IMR-90 (cell line): ENCODE data around the gene ANP32D. TPM values are rescaled to one million over a fixed set of nuclear protein-coding genes. Genes with fewer than 3 reads are reported as not detected.

ENCODE experiments used
- ATAC-seq: fragments of 200-7000 bp; cut with Tn5 transposase; 2 replicates; pipeline ENCODE4 v1.9.1; 2020; ENCODE audit warnings: low read depth, mild to moderate bottlenecking, moderate library complexity
- BruUV-seq: library from RNA; stranded (reverse); fragments of 400-500 nt; replicated peaks from 2 replicates; lab custom pipeline; 2021; lab: Mats Ljungman, UMichigan
- CTCF ChIA-PET: fragments of 300-600 bp; formaldehyde crosslinking; extraction: SDS; loops from one replicate; lab custom pipeline; 2021; ENCODE audit warnings: antibody characterized with exemption; lab: Yijun Ruan, JAX
- POLR2A ChIA-PET: fragments of 300-600 bp; sonication (Branson Sonifier 250); formaldehyde crosslinking; loops from one replicate; lab custom pipeline; 2022; ENCODE audit warnings: antibody characterized with exemption; ENCODE audit not compliant: unreplicated experiment; lab: Charles Lee
- DNase-seq: peaks from one replicate; pipeline ENCODE4 v3.0.0; 2013
- H2AFZ ChIP-seq: replicated peaks from 2 replicates; pipeline ENCODE3; 2013; ENCODE audit warnings: low read length, mild to moderate bottlenecking; ENCODE audit not compliant: poor library complexity
- H2AK5ac ChIP-seq: 2 replicates; pipeline ENCODE4 v1.6.1; 2013; ENCODE audit warnings: low read depth, low read length, inconsistent platforms
- H2AK9ac ChIP-seq: replicated peaks from 2 replicates; pipeline ENCODE3; 2013; ENCODE audit warnings: mild to moderate bottlenecking, low read depth, low read length, moderate library complexity; ENCODE audit not compliant: poor library complexity
- H2BK120ac ChIP-seq: 2 replicates; pipeline ENCODE4 v1.6.1; 2013; ENCODE audit warnings: low read depth, low read length, inconsistent platforms
- H2BK15ac ChIP-seq: 3 replicates; pipeline ENCODE4 v1.6.1; 2013; ENCODE audit warnings: low read depth, low read length, inconsistent platforms
- H2BK20ac ChIP-seq: 2 replicates; pipeline ENCODE4 v1.6.1; 2013; ENCODE audit warnings: low read depth, mild to moderate bottlenecking, inconsistent platforms, low read length, moderate library complexity
- H2BK5ac ChIP-seq: 2 replicates; pipeline ENCODE4 v1.6.1; 2013; ENCODE audit warnings: mild to moderate bottlenecking, low read depth, low read length, inconsistent platforms; ENCODE audit not compliant: poor library complexity, severe bottlenecking
- H3K14ac ChIP-seq: replicated peaks from 2 replicates; pipeline ENCODE4 v1.6.1; 2013; ENCODE audit warnings: low read depth, low read length, inconsistent platforms
- H3K18ac ChIP-seq: 2 replicates; pipeline ENCODE4 v1.6.1; 2013; ENCODE audit warnings: low read depth, low read length, control low read depth
- H3K23ac ChIP-seq: 2 replicates; pipeline ENCODE4 v1.6.1; 2013; ENCODE audit warnings: low read depth, low read length, inconsistent platforms
- H3K27ac ChIP-seq: 2 replicates; pipeline ENCODE4 v1.5.1; 2013; ENCODE audit warnings: mild to moderate bottlenecking, control low read depth, low read length; ENCODE audit not compliant: insufficient read depth
- H3K27me3 ChIP-seq: 2 replicates; pipeline ENCODE4 v1.6.1; 2013; ENCODE audit warnings: low read length; ENCODE audit not compliant: control insufficient read depth, insufficient read depth
- H3K36me3 ChIP-seq: 2 replicates; pipeline ENCODE4 v1.6.1; 2013; ENCODE audit warnings: low read length, mixed read lengths; ENCODE audit not compliant: control insufficient read depth, insufficient read depth
- H3K4ac ChIP-seq: 2 replicates; pipeline ENCODE4 v1.6.1; 2013; ENCODE audit warnings: low read depth, low read length, inconsistent platforms
- H3K4me1 ChIP-seq: 2 replicates; pipeline ENCODE4 v1.6.1; 2013; ENCODE audit warnings: low read length, mixed read lengths; ENCODE audit not compliant: control insufficient read depth, insufficient read depth
- H3K4me2 ChIP-seq: 2 replicates; pipeline ENCODE4 v1.6.1; 2013; ENCODE audit warnings: low read depth, mild to moderate bottlenecking, control low read depth, low read length, moderate library complexity
- H3K4me3 ChIP-seq: 2 replicates; pipeline ENCODE4 v1.5.1; 2013; ENCODE audit warnings: low read depth, mild to moderate bottlenecking, control low read depth, low read length, moderate library complexity; ENCODE audit not compliant: insufficient read depth
- H3K56ac ChIP-seq: 2 replicates; pipeline ENCODE4 v1.6.1; 2013; ENCODE audit warnings: low read length, inconsistent platforms; ENCODE audit not compliant: insufficient read depth; ENCODE audit errors: extremely low read depth
- H3K79me1 ChIP-seq, 2 experiments: 2 replicates each; pipeline ENCODE4 v1.6.1; 2013; ENCODE audit warnings: low read length in 2 of 2, inconsistent platforms in 1 of 2, low read depth in 1 of 2
- H3K9ac ChIP-seq: 2 replicates; pipeline ENCODE4 v1.6.1; 2013; ENCODE audit warnings: low read depth, low read length, control low read depth
- H3K9me1 ChIP-seq: 2 replicates; pipeline ENCODE4 v1.6.1; 2013; ENCODE audit warnings: low read length, inconsistent platforms; ENCODE audit not compliant: insufficient read depth
- H3K9me3 ChIP-seq: 2 replicates; pipeline ENCODE4 v1.6.1; 2013; ENCODE audit warnings: low read length; ENCODE audit not compliant: control insufficient read depth, insufficient read depth
- H4K20me1 ChIP-seq: 2 replicates; pipeline ENCODE4 v1.6.1; 2013; ENCODE audit warnings: low read length, inconsistent platforms; ENCODE audit not compliant: insufficient read depth
- H4K5ac ChIP-seq: 2 replicates; pipeline ENCODE4 v1.6.1; 2013; ENCODE audit warnings: mild to moderate bottlenecking, low read depth, low read length, control low read depth
- H4K8ac ChIP-seq, 2 experiments: 2 replicates each; pipeline ENCODE4 v1.6.1; 2013; ENCODE audit warnings: low read depth in 2 of 2, low read length in 2 of 2, control low read depth in 1 of 2, inconsistent platforms in 1 of 2
- H4K91ac ChIP-seq: 2 replicates; pipeline ENCODE4 v1.6.1; 2013; ENCODE audit warnings: low read depth, low read length, inconsistent platforms; ENCODE audit not compliant: insufficient read depth
- BHLHE40 ChIP-seq: fragments of 150-350 bp; IDR thresholded peaks from 2 replicates; pipeline ENCODE4 v1.6.1; 2016; ENCODE audit warnings: mild to moderate bottlenecking, low read depth, low read length
- CHD1 ChIP-seq: IDR thresholded peaks from 2 replicates; pipeline ENCODE4 v1.6.1; 2012; ENCODE audit warnings: low read depth, low read length, improper control_type of control experiment
- MAFK ChIP-seq: IDR thresholded peaks from 2 replicates; pipeline ENCODE4 v1.6.1; 2012; ENCODE audit warnings: low read depth, low read length, improper control_type of control experiment
- MAZ ChIP-seq: IDR thresholded peaks from 2 replicates; pipeline ENCODE4 v1.6.1; 2012; ENCODE audit warnings: low read depth, mild to moderate bottlenecking, low read length, improper control_type of control experiment, moderate library complexity, borderline replicate concordance
- MXI1 ChIP-seq: IDR thresholded peaks from 2 replicates; pipeline ENCODE4 v1.6.1; 2012; ENCODE audit warnings: low read depth, mild to moderate bottlenecking, low read length, moderate library complexity, borderline replicate concordance
- POLR2A ChIP-seq: IDR thresholded peaks from 2 replicates; pipeline ENCODE4 v1.6.1; 2012; ENCODE audit warnings: mild to moderate bottlenecking, low read depth, low read length
- RAD21 ChIP-seq: IDR thresholded peaks from 2 replicates; pipeline ENCODE4 v1.6.1; 2012; ENCODE audit warnings: low read length, improper control_type of control experiment
- RCOR1 ChIP-seq: IDR thresholded peaks from 2 replicates; pipeline ENCODE4 v1.6.1; 2012; ENCODE audit warnings: mild to moderate bottlenecking, low read length, improper control_type of control experiment; ENCODE audit not compliant: insufficient replicate concordance
- WGBS, 2 experiments: methylation state at CpG; one replicate each; pipeline versions ENCODE4 v1.1.5 to v1.1.7; 2013; ENCODE audit warnings: missing lambda C conversion rate in 2 of 2; ENCODE audit not compliant: insufficient read length in 1 of 2; ENCODE audit errors: extremely low coverage in 2 of 2; 5-methylcytosine and 5-hydroxymethylcytosine counted together
- dilution Hi-C: fragments of 300-500 bp; cut with HindIII; formaldehyde crosslinking; loops from one replicate; pipeline ENCODE4 v1.14.3; 2018; ENCODE audit warnings: low sequenced_read_pairs; ENCODE audit not compliant: unreplicated experiment
- in situ Hi-C: fragments of 300-500 bp; cut with MboI; formaldehyde crosslinking; loops from 3 replicates; pipeline ENCODE4 v1.14.3; 2019; ENCODE audit warnings: low sequenced_read_pairs, inconsistent platforms, mixed read lengths
- intact Hi-C: fragments of 100-400 bp; cut with micrococcal nuclease; formaldehyde crosslinking; loops from 2 replicates; pipeline ENCODE4 v1.10.0; 2022
- polyA plus RNA-seq, 3 experiments: library from polyadenylated mRNA; depleted of rRNA; stranded (reverse); fragments of >200 nt; gene quantifications; 2 replicates each; pipeline ENCODE4 v1.2.3, GENCODE V29; 2012; ENCODE audit warnings: low replicate concordance in 1 of 3
- total RNA-seq: library from RNA; depleted of rRNA; stranded (reverse); fragments of >200 nt; gene quantifications from 2 replicates; pipeline ENCODE4 v1.2.3, GENCODE V29; 2012
- TF ChIP-seq, protein P1 (sequence below): conservative IDR thresholded peaks from 2 replicates; pipeline ENCODE4 v1.5.1; 2012; ENCODE audit warnings: mild to moderate bottlenecking, low read depth, low read length, improper control_type of control experiment
- TF ChIP-seq, protein P2 (sequence below): fragments of 150-350 bp; IDR thresholded peaks from 2 replicates; pipeline ENCODE4 v1.6.1; 2017; ENCODE audit warnings: mild to moderate bottlenecking, antibody characterized with exemption, low read length, low read depth

The ANP32D gene
- total and polyA plus RNA-seq, 2 of the 4 experiments (the other 2 are of a cell fraction): not detected

DNA sequence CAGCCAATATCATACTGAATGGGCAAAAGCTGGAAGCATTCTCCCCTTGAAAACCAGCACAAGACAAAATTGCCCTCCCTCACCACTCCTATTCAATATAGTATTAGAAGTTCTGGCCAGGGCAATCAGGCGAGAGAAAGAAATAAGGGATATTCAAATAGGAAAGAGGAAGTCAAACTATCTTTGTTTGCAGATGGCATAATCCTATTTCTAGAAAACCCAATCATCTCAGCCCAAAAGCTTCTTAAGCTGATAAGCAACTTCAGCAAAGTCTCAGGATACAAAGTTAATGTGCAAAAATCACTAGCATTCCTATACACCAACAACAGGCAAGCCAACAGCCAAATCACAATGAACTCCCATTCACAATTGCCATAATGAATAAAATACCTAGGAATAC lies 21.0 kb upstream of the ANP32D start:
- dilution Hi-C loops: no loop called here
- Histone ChIP-seq H4K91ac (no peak overlapping the region), H2BK20ac (no peak overlapping the region), H3K9ac (no peak overlapping the region), H3K4me3 (no peak overlapping the region), H2BK120ac (no peak overlapping the region), H2BK15ac (no peak overlapping the region), H3K4ac (no peak overlapping the region), H2AK5ac (no peak overlapping the region), H3K79me1 (no peaks in the 10 kb centered on the region), H3K9me3 (no peaks in the 10 kb centered on the region), H4K20me1 (no peaks in the 10 kb centered on the region), H2AFZ (no peak overlapping the region), H3K14ac (no peak overlapping the region), H3K4me2 (no peak overlapping the region), H3K9me1 (no peaks in the 10 kb centered on the region), H4K8ac (no peak overlapping the region), H3K23ac (no peak overlapping the region), H3K18ac (no peak overlapping the region), H2BK5ac (no peak overlapping the region), H3K36me3 (no peaks in the 10 kb centered on the region), H3K56ac (no peak overlapping the region), H3K27me3 (no peaks in the 10 kb centered on the region), H4K5ac (no peak overlapping the region), H3K4me1 (no peaks in the 10 kb centered on the region), H3K27ac (no peak overlapping the region), H2AK9ac (no peak overlapping the region)
- ChIA-PET POLR2A (no interaction called here), CTCF (no interaction called here)
- in situ Hi-C loops: no loop called here
- no peak for DNase-seq
- BruUV-seq: no TSS peak
- no CpG with 5 or more reads among the region's 1 CpG for WGBS, 2 experiments
- TF ChIP-seq BHLHE40: no peak
- no peak for TF ChIP-seq POLR2A
- no peak for TF ChIP-seq RAD21
- no peak for TF ChIP-seq MAFK
- no peak for TF ChIP-seq MAZ
- TF ChIP-seq, protein P1, sequence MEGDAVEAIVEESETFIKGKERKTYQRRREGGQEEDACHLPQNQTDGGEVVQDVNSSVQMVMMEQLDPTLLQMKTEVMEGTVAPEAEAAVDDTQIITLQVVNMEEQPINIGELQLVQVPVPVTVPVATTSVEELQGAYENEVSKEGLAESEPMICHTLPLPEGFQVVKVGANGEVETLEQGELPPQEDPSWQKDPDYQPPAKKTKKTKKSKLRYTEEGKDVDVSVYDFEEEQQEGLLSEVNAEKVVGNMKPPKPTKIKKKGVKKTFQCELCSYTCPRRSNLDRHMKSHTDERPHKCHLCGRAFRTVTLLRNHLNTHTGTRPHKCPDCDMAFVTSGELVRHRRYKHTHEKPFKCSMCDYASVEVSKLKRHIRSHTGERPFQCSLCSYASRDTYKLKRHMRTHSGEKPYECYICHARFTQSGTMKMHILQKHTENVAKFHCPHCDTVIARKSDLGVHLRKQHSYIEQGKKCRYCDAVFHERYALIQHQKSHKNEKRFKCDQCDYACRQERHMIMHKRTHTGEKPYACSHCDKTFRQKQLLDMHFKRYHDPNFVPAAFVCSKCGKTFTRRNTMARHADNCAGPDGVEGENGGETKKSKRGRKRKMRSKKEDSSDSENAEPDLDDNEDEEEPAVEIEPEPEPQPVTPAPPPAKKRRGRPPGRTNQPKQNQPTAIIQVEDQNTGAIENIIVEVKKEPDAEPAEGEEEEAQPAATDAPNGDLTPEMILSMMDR: no peak
- TF ChIP-seq, protein P2, sequence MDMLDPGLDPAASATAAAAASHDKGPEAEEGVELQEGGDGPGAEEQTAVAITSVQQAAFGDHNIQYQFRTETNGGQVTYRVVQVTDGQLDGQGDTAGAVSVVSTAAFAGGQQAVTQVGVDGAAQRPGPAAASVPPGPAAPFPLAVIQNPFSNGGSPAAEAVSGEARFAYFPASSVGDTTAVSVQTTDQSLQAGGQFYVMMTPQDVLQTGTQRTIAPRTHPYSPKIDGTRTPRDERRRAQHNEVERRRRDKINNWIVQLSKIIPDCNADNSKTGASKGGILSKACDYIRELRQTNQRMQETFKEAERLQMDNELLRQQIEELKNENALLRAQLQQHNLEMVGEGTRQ: no peak
- no peak for TF ChIP-seq CHD1
- TF ChIP-seq RCOR1: no peak
- TF ChIP-seq MXI1: no peak
- no peak for ATAC-seq
- intact Hi-C loops: no loop called here
